GM10847 (cell line): Measurements from ENCODE around the gene RNF113B.

ENCODE experiments used
- POLR2A ChIP-seq: IDR thresholded peaks from 2 replicates; pipeline ENCODE4 v1.6.1; 2011; ENCODE audit not compliant: insufficient read length; ENCODE audit errors: extremely low read depth

RNF113B gene

DNA sequence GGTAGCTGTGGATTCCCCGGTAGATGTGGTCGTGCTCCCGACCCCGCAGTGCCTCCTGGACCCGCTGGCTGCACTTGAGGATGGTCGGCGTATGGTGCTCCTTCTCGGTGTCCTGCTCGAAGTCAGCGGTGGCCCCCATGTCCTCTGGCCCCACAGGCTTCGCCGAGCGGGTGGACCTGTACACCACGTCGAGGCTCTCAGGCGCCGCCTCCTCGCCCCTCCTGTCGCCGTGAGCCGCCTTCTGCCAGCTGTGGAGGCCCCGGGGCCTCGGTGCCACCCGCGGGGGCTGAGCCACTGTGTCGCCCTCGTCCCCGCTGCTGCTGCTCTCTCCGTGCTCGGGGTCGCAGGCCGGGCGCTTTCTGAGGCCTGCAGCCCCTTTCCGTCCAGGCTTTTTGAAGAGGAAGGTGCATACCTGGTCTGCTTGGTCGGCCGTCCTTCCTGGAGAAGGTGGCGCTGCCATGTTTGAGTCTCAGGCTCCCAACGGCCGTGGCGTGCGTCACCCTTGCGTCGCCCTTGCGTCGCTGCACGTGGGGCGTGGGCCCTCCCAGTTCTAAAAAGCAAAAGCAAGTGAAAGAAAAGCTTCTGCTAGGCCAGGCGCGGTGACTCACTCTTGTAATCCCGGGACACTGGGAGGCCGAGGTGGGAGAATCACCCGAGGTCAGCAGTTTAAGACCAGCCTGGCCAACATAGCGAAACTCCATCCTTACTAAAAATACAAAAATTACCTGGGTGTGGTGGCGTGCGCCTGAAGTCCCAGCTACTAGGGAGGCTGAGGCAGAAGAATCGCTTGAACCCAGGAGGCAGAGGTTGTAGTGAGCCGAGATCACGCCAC is at the start of gene RNF113B:
Gene RNF113B, minus strand, starts transcription at position 493 of the 832 bp plus-strand sequence. Its CDS starts 33 bp downstream, at position 460.
- TF ChIP-seq POLR2A = no peak

DNA sequence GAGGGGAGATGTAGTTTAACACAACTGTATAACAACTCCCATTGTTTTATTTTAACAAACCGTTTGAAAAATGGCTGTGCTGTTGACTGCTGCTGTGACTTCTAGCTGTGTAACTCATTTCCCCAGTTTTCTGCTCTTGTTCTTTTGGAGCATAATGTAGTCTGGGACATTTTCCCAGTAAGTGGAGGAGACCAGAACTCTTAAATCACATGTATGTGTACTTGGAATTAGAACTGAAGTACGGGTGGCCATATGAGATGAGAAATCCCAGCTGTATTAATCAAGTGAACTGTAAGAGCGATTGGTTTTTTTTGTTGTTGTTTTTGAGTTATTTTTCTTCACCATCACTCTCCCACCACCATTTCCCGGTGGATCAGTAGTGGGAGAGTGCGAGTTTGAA is 49.4 kb upstream of the RNF113B start:
- no peak for TF ChIP-seq POLR2A

DNA sequence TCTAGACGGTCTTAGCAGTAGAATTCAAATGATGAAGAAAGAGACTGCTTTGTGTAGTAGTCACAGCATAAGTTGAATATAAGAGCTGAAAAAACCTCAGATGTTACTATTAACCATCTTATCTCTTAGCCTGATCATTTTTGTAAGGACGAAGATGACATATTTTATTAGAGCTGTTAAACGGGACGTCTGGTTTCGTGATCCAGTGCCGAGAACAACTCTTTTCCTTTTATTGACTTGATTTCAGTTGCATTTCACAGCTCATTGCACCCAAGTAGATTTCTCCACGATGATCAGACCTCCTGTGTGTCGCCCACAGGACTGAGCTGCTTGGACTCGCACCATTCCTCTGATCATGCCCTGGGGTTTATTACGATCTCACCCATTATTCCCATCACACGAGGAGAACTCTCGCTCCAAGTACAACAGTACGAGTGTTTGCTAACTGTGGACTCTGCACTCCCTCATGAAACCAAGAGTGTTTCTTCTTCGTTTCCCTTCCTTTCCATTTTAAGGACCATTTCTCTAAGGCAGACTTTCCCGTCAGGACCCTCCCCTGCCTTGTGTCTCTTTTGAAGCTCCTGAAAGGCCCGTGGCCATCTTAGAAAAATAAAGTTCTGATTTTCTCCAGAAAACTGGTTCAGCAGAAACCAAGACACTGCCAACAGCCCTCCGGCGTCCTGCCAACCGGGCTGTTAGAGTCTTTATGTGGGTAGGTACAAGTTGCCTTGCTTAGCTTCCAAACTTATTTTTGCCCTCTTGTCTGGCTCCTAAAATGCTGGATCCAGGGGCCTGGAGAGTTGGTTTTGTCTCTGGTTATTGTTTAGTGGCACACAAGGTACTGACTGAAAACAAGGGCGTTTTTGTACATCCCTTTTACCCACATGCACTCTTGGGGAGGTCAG is 48.2 kb upstream of the RNF113B start:
- TF ChIP-seq POLR2A = no peak

DNA sequence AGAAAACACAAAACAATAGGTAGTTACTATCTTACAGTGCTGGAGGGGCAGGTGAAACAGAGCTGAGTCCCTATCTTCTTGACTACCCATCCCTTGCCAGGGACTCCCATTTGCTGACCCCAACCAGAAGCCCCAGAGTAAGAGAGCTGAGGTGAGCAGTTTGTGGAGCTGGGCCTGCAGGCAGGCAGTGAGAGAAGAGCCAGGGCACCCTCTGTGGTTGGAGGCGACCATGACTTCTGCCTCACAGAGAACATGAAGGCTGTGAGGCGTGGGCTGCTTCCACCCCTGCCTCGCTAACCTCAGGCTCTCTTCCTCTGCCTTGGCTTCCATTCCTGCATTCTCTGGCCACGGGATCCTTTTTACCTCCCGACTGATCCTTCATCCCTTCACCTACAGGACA is 47.5 kb upstream of the RNF113B start:
- TF ChIP-seq POLR2A = no peak

DNA sequence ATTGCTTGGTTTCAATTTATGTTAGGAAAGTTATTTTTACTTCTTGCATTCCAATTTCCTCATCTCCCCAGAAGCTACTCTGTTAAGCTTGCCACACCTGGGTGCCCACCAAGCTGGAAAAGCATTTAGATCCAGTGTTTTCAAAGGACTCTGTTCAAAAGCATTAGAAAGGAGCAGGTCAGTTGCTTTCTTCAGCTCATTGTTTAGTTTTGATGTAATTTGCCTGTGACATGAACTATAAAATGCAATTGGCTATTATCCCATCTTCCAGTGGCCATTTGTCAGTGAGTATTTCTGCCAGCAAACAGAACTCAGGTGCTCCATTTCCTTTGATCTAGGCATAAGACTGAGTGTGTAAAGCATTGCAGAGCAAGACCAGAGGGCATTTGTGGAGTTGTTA is 46.7 kb upstream of the RNF113B start:
- TF ChIP-seq POLR2A = no peak

DNA sequence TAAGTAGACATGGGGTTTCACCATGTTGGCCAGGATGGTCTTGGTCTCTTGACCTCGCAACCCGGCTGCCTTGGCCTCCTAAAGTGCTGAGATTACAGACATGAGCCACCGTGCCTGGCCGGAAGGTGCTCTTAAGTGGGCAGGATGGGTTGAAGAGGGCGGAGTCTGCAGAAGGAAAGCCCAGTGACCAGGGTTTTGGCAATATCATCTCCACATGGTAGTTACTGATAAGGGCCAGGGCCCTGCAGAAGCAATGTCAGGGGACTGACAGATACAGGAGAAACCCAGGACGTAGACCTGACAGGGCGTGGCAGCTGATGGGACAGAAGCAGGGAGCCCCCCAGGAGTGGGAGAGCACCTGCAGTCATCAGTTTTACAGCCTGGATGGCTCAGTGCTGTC is 45.7 kb upstream of the RNF113B start:
- TF ChIP-seq POLR2A = no peak

DNA sequence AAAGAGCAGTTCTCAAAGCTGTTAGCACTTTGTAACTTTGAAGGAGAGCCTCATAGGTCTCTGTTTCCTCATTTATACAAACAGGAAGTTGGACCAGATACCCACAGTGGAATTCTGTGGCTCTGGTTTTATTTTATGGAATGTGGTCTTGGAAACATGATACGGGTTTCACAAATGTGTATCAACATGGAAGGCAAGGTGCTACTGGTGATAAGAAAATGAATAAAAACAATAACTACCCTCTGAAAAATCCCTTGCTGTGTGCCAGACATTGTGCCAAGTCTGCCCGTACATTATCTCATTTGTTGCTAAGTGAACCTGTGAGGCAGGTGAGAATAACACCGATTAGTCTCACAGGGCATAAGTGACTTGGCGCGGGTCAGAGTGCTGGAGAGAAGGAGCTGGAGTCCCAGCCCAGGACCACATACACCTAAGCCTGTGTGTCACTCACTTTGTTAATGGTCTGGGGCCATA is 45.0 kb upstream of the RNF113B start:
- no peak for TF ChIP-seq POLR2A

DNA sequence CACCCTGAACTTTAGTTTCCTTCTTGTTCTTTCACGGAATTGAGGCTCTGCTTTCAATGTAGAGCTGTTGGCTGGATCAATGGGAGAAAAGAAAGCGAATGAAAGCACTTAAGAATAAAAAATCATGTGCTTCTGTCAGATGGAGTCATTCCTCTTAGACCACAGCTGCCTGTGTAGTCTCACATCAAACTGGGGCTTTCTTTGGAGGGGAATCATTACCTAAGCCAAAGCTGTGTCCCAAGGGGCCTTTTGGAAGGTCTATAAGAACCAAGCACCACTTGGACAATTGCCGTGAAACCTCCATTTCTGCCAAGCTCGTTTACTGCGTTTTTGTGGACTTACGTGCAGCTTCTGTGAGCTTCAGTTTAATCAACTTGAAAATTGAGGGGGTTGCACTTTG is 44.2 kb upstream of the RNF113B start:
- TF ChIP-seq POLR2A = no peak

DNA sequence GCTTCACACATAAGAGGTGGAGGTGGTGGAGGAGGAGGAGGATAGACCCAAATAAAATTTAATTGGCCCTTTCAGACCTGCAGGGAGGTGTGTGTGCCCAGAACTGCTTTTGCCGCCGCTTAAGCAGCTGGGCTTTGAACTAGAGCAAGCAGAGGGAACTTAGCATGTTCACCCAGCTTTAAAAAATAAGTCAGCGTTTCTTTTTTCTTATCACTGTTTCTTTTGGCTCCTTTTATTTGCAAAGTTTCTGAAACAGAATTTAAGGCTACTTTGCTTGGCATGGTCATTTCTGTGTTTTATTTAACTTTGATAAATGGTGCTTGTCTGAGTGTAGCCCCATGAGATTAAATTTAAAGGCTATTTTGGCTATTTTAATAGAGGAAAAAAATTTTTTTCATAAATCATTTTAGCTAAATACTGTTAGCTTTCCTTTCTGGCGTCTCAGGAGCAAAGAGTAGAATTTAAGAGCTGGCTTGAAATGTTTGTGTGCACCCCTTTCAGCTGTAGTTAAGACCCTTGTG is 43.3 kb upstream of the RNF113B start:
- TF ChIP-seq POLR2A = no peak

DNA sequence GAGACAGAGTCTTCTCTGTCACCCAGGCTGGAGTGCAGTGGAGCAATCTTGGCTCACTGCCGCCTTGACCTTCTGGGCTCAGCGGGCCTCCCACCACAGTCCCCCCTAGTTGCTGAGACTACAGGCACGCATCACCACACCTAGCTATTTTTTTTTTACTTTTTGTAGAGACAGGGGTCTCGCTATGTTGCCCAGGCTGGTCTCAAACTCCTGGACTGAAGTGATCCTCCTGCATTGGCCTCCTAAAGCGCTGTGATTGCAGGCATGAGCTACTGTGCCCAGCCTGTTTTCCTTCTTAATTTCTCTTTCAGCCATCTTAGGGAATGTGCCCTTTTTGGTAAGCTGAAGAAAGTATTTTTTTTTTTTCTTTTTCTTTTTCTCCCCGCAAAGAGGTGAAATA is 42.6 kb upstream of the RNF113B start:
- TF ChIP-seq POLR2A = no peak

DNA sequence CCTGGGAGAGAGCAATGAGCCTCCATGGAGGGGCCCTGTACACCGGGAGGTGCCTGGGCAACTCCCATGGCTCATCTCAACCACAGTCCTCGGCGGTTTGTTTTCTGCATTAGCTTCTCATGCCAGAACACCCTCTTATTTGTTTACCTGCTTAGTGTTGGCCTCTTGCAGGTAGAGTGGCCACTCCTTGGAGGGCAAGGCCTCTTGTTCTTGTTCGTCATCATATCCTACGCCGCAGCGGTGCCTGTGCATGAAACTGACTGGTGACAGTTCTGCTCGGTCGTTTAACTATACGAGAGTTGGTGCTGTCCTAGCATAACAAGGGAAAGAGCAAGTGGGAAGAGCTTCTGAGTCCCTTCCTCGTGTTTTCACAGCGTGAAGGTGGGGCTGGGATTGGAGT is 40.5 kb upstream of the RNF113B start:
- TF ChIP-seq POLR2A = no peak

DNA sequence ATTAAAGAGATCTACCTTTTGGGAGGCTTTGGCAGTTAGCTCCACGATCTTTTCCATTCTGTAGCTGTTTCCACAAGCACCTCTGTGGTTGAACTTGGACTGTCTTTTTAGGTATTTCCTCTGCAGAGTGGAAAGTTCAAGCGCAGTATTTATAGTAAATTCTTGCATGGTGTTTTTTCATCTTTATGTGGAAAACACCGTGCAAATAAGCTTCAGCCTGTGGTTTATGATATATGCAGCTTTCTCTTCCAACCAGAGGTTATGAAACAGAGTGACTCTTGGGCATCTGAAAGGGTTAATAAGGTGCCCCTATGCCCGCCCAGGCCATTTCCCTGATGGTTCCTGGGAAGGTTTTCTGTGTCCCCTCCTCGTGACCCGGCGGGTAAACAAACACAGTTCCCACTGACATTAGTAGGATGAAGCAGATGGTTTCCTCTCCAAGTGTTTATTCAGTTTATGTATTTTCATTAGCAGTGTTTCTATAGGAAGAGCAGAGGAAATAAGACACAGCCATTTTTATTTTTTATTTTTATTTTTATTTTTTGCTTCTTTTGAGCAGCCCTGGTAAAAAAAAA is 39.7 kb upstream of the RNF113B start:
- no peak for TF ChIP-seq POLR2A

DNA sequence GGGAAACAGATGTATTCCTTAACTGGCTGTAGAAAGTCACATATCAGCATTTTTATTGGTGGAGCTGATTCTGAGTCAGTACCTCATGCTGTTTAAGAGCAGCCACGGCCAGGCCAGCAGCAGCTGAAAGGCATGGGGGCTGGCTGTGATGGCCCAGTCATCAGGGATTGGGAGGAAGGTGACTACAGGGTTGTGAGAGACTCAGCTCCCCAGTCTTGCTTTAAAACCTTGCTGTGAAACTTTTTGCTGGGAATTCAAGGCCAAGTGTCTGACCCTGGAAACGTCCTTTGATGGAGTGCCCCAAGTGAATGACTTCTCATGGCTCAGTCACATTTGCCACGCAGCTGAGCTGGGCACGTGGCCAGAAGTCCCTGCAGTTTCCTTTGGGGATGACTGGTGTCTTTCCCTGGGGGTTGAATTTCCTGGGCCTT is 39.1 kb upstream of the RNF113B start:
- no peak for TF ChIP-seq POLR2A

DNA sequence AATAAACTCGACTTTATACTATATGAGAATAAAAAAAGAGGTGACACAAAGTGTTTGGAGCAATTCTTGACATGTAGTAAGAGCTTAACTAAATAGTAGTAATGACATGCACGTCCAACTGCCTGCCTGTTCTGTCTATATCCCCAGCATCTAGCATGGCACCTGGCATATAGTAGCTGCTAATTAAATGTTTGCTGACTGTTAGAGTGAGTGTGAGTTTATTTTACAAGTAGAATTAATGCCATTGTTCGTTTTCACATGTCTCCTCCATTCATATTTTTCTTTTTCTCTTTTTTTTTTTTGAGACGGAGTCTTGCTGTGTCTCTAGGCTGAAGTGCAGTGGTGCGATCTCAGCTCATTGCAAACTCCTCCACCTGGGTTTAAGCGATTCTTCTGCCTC is 38.4 kb upstream of the RNF113B start:
- no peak for TF ChIP-seq POLR2A

DNA sequence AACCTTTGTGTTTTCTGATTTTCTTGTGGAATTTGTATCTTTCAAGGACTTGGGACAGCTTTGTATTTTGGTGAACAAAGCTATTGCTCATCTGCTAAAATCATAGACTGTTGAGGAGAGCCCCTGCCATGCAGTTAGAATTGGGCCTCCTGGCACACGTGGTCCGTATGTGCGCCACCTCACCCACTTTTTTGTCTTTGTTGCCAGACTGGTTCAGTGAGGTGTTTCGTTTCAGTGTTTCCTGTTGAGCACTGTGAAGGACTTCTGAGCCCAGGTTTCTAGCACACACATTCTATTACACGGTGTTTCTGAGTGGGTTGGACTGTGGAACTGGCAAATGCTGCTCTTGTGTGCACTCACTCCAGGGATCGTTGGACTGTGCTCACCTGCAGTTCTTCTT is 37.6 kb upstream of the RNF113B start:
- no peak for TF ChIP-seq POLR2A

DNA sequence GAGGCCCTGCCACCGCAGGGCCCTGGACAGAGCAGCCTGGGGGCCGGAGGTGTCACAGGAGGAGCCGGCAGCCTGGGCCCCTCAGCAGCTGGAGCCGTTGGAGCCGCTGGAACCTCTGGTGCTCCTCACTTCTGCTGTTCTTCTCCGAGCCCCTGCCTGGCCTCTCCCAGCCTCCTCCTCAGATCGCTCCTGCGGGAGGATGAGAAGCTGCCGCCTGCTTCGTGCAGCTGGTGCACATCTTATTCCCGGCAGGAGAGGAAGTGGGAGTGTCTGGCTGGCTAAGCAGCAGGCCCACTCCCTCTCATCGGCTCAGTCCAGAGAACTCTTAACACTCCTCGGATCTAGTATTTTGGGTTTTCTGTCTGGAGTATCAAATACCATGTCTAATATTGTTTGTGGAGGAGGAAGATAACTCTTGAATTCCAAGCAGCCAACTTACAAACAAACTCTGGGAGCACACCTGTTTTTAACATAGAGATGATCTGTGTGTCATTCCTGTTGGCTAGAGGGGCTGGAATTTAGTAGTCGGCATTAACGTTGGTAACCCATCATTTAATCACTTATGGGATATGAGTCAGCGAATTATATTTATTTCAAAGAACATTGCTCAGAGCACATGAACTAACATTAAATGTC is 37.1 kb upstream of the RNF113B start:
- TF ChIP-seq POLR2A = no peak

DNA sequence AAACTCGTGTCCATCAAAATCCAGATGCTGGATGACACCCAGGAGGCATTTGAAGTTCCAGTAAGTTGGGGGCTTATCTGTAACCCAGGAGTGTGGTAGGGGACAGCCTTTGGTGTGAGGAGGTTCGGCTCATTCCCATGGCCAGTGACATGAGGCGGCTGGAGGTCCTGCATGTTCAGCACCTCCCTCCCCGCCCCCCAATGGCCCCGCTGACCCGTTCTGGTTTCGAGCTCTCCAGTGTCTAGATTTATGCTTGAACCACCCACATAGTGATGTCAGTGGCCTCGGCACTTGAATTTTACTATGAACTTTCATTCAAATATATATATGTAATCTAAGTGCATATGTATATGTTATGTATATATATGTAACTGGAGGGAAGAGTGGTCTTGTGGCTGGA is 36.3 kb upstream of the RNF113B start:
- no peak for TF ChIP-seq POLR2A
